OCI-LY3 (cell line): ENCODE results near the gene SNED1.

Experiments
- H2AFZ ChIP-seq: fragments of 200-600, 300-600 bp; shearing (Covaris generic); 2 replicates; pipeline ENCODE4 v1.6.0; 2014; ENCODE audit warnings: antibody characterized with exemption, low read depth, low read length
- H3K27ac ChIP-seq: fragments of 200-600, 300-600 bp; sonication (generic); 2 replicates; pipeline ENCODE4 v1.5.1; 2014; ENCODE audit warnings: mild to moderate bottlenecking, low read length, moderate library complexity, mixed read lengths
- H3K27me3 ChIP-seq: fragments of 200-600, 300-600 bp; sonication (generic); 2 replicates; pipeline ENCODE4 v1.6.1; 2014; ENCODE audit warnings: low read depth, low read length, mixed read lengths
- H3K36me3 ChIP-seq: fragments of 200-600, 300-600 bp; sonication (generic); replicated peaks from 2 replicates; pipeline ENCODE3; 2014; ENCODE audit warnings: low read depth, low read length, mixed read lengths
- H3K4me1 ChIP-seq: fragments of 300-600, 200-600 bp; sonication (generic); 2 replicates; pipeline ENCODE4 v1.6.1; 2014; ENCODE audit warnings: low read length, mixed read lengths
- H3K4me2 ChIP-seq: fragments of 200-600, 300-600 bp; sonication (generic); 2 replicates; pipeline ENCODE4 v1.6.1; 2014; ENCODE audit warnings: low read length, mixed read lengths
- H3K4me3 ChIP-seq: fragments of 300-600, 200-600 bp; sonication (generic); 2 replicates; pipeline ENCODE4 v1.5.1; 2014; ENCODE audit warnings: antibody characterized with exemption, mild to moderate bottlenecking, low read length, moderate library complexity
- H3K79me2 ChIP-seq: fragments of 300-600, 200-600 bp; shearing (Covaris generic); 2 replicates; pipeline ENCODE4 v1.6.1; 2014; ENCODE audit warnings: mild to moderate bottlenecking, low read length, mixed read lengths
- H3K9ac ChIP-seq: fragments of 300-600, 200-600 bp; shearing (Covaris generic); 2 replicates; pipeline ENCODE4 v1.6.0; 2014; ENCODE audit warnings: mild to moderate bottlenecking, low read length, moderate library complexity
- H3K9me3 ChIP-seq: fragments of 200-600, 300-600 bp; shearing (Covaris generic); 2 replicates; pipeline ENCODE4 v1.6.1; 2014; ENCODE audit warnings: low read length, mixed read lengths; ENCODE audit not compliant: insufficient read depth
- H4K20me1 ChIP-seq: fragments of 200-600, 300-600 bp; sonication (generic); 2 replicates; pipeline ENCODE4 v1.6.1; 2016; ENCODE audit warnings: low read length, mixed read lengths; ENCODE audit not compliant: insufficient read depth
- CTCF ChIP-seq: fragments of 200-600, 300-600 bp; sonication (generic); IDR thresholded peaks from 2 replicates; pipeline ENCODE4 v1.5.1; 2014; ENCODE audit warnings: antibody characterized with exemption, low read length, low read depth
- EZH2phosphoT487 ChIP-seq: fragments of 200-600 bp; shearing (Covaris generic); IDR thresholded peaks from 2 replicates; pipeline ENCODE4 v1.6.1; 2018; ENCODE audit warnings: antibody characterized with exemption, mixed run types, low read depth

SNED1 gene

GRCh38 chr2:241065355-241065803 lies 67.0 kb downstream of the SNED1 start:
- peaks cover 4% of the 10 kb centered on the region for H3K4me1 ChIP-seq
- TF ChIP-seq CTCF (no peak), EZH2phosphoT487 (no peak)
- no peaks in the 10 kb centered on the region for H3K36me3 ChIP-seq
- H2AFZ ChIP-seq = no peak overlapping the region
- no peaks in the 10 kb centered on the region for H3K79me2 ChIP-seq
- H3K27ac ChIP-seq = no peak overlapping the region
- no peaks in the 10 kb centered on the region for H4K20me1 ChIP-seq
- H3K9ac ChIP-seq = no peak overlapping the region
- no peak overlapping the region for H3K4me2 ChIP-seq
- H3K27me3 ChIP-seq = no peaks in the 10 kb centered on the region
- H3K4me3 ChIP-seq = no peak overlapping the region
- H3K9me3 ChIP-seq = no peaks in the 10 kb centered on the region

DNA sequence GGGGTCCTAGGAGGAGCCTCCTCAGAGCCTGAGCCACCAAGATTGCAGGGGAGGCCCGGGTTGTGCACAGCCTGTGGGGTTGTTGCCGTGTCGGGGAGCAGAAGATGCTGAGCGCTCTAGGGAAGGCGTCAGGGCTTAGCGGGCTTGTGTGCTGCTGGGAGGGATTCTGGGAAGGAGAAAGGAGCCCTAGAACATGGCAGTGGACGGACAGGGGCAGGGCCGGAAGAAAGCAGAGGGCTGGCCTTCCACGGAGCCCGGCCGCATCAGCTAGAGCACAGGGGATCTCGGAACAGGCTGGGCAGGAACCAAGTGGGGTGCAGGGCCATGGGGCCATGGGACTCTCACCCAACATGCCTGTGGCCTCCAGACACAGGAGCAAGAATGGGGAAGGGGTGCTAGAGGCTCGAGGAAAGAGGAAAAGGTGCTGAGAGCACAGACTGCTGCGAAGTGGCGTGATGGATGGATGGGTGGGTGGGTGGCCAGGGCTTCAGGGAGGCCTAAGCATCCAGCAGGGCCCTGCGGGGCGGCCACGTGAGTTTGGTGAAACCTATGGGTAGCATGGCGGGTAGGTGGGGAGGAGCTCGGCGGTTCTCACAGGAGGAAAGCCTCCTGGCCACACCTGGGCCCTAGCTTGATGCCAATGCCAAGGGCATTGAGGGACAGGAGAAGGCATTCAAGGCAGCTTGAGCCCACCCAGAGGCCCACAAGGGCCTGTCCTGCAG lies 67.9 kb downstream of the SNED1 start:
- Histone ChIP-seq H3K4me2 (no peak overlapping the region), H3K36me3 (no peaks in the 10 kb centered on the region), H2AFZ (no peak overlapping the region), H3K27me3 (no peaks in the 10 kb centered on the region), H3K4me3 (no peak overlapping the region), H4K20me1 (no peaks in the 10 kb centered on the region), H3K9ac (no peak overlapping the region), H3K79me2 (no peaks in the 10 kb centered on the region), H3K4me1 (peaks cover 4% of the 10 kb centered on the region), H3K27ac (no peak overlapping the region), H3K9me3 (no peaks in the 10 kb centered on the region)
- no peak for TF ChIP-seq CTCF
- TF ChIP-seq EZH2phosphoT487 = no peak

- Histone ChIP-seq H3K4me2 (no peak overlapping the region), H3K27me3 (no peaks in the 10 kb centered on the region), H3K36me3 (no peaks in the 10 kb centered on the region), H3K4me3 (no peak overlapping the region), H3K79me2 (no peaks in the 10 kb centered on the region), H3K9me3 (no peaks in the 10 kb centered on the region), H3K27ac (no peak overlapping the region), H2AFZ (no peak overlapping the region), H4K20me1 (no peaks in the 10 kb centered on the region), H3K4me1 (peaks cover 4% of the 10 kb centered on the region), H3K9ac (no peak overlapping the region)
- TF ChIP-seq EZH2phosphoT487 (no peak), CTCF (no peak)
Observed at GRCh38 chr2:241066893-241067341, 68.5 kb downstream of the SNED1 start.

GRCh38 chr2:241067501-241068135 lies 69.2 kb downstream of the SNED1 start:
- no peak overlapping the region for H3K27ac ChIP-seq
- H3K36me3 ChIP-seq = no peaks in the 10 kb centered on the region
- no peaks in the 10 kb centered on the region for H3K9me3 ChIP-seq
- no peak overlapping the region for H3K4me2 ChIP-seq
- no peaks in the 10 kb centered on the region for H3K79me2 ChIP-seq
- no peaks in the 10 kb centered on the region for H3K27me3 ChIP-seq
- H4K20me1 ChIP-seq = no peaks in the 10 kb centered on the region
- H2AFZ ChIP-seq = no peak overlapping the region
- no peak overlapping the region for H3K9ac ChIP-seq
- H3K4me3 ChIP-seq = no peak overlapping the region
- TF ChIP-seq EZH2phosphoT487 (no peak), CTCF (no peak)
- H3K4me1 ChIP-seq = peaks cover 4% of the 10 kb centered on the region
